Renal cortical epithelial cell (primary cell): ENCODE measurements around the gene CD8B. TPM values are rescaled to one million over a fixed set of nuclear protein-coding genes. Genes with fewer than 3 reads are reported as not detected.
"Not testable (repeated sequence)": the region's sequence is repeated elsewhere in the genome, so short reads cannot be mapped to it uniquely, and the experiment has no call there.

Experiments
- DNase-seq: peaks from one replicate; pipeline ENCODE4 v3.0.0-alpha.2; 2011; ENCODE audit warnings: low read depth
- total RNA-seq: library from RNA; depleted of rRNA; stranded (reverse); fragments of >200 nt; gene quantifications from 2 replicates; pipeline ENCODE4 v1.2.3, GENCODE V29; 2014

CD8B gene
- total RNA-seq, 1 donor from 2014 or later, result not detected

DNA sequence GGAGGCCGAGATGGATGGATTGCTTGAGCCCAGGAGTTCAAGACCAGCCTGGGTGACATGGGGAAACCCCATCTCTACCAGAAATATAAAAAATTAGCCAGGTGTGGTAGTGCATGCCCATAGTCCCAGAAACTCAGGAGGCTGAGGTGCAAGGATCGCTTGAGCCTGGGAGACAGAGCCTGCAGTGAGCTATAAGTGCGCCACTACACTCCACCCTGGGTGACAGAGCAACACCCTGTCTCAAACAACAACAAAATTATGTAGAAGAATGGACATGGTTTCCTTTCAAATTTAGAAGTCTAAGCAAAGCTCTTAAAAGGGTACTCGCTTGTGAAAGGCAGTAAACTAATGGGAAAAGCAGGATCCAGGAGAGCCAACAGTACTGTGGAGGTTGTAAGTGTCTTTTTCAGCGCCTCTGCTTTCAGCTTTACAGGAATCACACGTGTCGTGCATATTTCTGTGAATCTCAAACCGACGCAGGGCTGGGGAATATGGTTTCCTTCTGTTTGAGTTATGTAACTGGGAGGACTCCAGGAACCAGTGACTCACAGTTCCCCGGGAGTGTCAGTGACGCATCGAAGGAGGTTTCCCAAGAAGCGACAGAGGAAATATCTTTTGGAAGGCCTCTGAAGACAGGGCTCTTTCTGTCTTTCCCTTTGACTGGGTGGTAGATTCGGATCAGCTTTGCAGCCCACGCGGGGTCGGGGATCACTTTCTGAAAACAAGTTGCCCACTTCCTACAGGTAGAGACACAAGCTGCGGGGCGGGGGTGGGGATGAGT lies 24.6 kb downstream of the CD8B start:
- DNase-seq, result peak; percentile 63

DNA sequence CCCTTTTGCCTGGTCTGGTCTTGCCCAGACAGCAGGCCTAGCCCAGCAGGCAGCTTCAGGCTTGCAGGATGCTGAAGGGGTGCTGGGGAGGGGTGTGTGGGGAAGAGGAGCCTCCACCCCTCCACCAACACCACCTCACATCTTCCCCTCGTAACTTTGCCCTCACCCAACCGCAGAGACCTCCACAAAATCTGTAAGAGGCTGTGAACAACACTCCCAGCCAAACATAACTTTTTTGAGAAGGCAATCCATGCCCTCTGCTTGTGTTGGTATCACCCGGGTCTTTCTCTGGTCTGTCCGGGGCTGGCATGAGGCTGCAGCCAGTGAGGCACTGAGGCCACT lies 26.2 kb downstream of the CD8B start:
- not testable (repeated sequence) for DNase-seq

DNA sequence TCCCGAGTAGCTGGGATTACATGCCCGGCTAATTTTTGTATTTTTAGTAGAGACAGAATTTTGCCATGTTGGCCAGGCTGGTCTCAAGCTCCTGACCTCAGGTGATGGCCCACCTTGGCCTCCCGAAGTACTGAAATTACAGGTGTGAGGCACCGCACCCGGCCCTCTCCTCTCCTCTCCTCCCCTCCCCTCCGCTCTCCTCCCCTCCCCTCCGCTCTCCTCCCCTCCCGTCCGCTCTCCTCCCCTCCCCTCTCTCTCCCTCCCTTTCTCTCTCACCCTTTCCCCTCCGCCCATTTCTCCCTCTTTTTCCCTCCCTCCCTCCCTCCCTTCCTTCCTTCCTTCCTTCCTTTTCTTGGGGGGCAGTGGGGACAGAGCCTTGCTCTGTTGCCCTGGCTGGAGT lies 28.4 kb downstream of the CD8B start:
- DNase-seq, result no peak

GRCh38 chr2:86832334-86833096 lies 29.2 kb downstream of the CD8B start:
- no peak for DNase-seq

DNA sequence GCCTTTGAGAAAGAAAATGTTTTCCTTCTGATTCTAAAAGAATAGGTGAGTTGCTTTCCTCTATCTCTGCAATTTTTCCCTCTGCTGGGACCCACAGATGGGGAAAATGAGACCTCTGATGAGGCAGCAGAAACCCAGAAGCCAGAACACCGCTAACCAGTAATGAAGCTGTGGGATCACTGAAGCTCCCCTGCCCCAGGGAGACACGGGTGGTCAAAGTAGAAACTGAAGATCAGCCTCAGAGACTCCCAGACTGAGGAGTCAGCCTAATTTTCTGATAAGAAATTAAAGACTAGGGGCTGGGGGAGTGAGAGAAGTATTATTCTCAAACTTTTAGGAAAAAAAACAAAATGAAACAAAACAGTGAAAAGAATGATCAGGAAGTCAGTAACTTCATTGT lies 30.1 kb downstream of the CD8B start:
- DNase-seq, result no peak

- no peak for DNase-seq
Measured at GRCh38 chr2:86826951-86827350, 34.7 kb downstream of the CD8B start.

DNA sequence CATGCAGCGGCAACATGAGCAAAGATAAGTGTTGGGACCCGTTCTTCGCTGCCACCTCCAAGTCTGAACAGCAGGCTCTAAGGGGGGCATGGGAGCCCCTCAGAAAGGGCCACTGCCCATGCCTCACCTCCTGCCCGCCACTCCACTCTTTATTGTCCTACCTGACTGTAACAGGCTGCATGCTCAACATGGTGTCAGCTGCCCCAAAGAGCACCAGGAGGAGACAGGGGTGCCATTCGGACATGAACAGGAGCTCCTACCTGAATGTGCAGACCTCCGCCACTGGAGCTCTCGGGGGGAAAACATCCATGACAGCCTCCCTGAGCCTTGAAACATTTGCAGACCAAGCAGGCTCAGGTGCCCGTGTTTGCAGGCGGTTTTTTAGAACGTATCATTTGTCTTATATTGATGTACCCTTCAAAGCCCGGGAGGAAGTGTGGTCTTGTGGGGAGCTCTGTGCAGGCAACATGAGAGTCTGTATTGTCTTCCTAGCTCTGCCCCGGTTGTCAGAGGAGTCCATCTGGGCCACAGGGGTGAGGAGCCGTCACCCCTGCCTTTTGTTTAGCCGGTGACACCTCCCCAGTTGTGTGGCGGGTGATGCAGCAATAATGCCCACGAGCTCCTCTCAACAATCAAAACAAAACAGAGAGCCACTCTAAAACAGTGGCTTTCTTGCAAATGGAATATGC lies 35.8 kb downstream of the CD8B start:
- no peak for DNase-seq

- DNase-seq, result no peak
Measured at GRCh38 chr2:86825036-86825692, 36.5 kb downstream of the CD8B start.

GRCh38 chr2:86822668-86823345 lies 38.9 kb downstream of the CD8B start:
- DNase-seq, result no peak

DNA sequence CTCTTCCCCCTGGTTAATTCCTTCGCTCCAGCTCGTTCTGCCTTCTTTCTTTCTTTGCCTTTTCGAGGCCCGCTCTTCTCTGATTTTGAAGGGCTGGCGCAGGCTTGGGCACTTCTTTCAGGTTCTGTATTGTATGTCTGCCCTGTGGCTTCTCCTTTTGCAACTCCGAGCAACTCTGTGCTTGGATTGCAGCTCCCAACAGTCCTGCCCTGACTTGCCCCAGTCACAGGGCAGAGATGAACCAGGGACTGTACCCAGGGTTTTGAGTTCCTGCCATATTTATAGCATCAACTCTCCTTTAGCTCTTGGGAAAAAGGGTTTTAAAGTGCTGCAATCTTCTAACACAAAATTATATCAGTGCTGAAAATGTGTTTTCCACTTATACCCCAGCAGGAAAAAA lies 39.8 kb downstream of the CD8B start:
- DNase-seq, result no peak

DNA sequence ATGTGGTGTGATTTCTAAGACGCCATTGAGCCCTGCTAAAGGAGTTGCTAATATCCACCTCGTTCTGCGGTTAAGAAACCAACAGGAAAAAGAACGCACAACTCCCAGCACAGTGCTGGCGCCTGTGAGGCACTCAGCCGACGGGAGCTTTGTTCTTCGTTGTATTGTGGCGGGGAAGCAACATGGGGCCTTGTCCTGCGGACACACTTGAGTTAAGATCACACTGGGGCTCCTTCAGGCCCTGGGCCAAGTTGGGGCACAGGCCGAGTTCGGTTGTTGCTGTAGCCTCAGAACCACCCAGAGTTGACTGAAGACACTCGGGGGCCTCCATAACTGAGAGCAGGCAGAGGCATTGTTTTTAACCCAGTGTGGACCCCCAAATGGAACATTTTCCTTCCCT lies 40.4 kb downstream of the CD8B start:
- no peak for DNase-seq

DNA sequence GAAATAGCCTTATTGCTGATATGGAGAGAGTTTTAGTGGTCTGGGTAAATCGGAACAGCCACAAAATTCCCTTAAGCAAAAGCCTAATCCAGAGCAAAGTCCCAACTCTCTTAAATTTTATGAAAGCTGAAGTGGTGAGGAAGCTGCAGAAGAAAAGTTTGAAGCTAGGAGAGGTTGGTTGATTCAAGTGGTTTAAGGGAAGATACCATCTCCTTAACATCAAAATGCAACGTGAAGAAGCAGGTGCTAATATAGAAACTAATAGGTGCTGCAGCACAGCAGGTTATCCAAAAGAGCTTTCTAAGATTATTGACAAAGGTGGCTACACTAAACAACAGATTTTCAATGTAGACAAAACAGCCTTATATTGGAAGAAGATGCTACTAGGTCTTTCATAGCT lies 42.7 kb downstream of the CD8B start:
- DNase-seq, result no peak

GRCh38 chr2:86818114-86818801 lies 43.4 kb downstream of the CD8B start:
- no peak for DNase-seq

GRCh38 chr2:86815611-86816010 lies 46.1 kb downstream of the CD8B start:
- peak; percentile 85 for DNase-seq

- DNase-seq, result no peak
Measured at GRCh38 chr2:86809481-86810121, 52.1 kb downstream of the CD8B start.

- peak; percentile 57 for DNase-seq
Measured at GRCh38 chr2:86808315-86809161, 53.1 kb downstream of the CD8B start.

DNA sequence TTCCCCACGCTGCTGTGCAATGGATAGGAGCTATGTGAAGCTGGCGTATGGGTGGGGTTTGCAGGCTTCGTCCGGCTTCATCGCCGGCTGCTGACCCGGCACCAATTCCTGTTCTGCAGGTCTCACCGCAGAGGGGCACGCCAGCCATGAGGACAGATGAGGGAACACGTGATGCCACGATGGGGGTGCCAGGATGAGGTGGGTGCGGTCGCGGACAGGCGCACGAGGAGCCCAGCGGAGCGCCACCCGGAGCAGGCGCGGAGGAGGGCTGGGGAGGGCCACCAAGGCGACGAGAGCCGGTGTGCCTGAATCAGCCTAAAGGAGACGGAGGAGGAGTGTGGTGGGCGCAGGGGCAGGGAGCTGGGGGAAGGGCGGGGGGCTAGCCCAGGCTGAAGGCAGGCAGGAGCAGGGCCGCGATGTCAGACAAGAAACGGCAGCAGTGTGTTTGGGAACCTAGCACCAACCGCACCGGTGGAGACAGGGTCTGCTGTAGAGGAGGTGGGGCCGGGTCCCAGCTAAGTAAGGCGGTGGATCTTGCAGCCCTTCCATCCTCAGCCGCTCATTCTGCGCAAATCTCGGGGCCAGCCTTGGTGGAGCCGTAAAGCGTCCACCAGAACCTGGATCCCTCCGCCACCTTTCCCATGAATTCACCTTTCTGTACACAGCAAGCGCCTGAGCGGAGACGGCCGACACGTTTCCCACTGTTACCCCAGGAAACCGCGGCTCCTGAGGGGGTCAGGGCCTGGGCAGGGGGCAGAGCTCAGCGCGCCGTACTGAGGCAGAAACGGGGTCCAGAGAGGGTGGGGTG lies 54.0 kb downstream of the CD8B start:
- DNase-seq, result peak; percentile 32

DNA sequence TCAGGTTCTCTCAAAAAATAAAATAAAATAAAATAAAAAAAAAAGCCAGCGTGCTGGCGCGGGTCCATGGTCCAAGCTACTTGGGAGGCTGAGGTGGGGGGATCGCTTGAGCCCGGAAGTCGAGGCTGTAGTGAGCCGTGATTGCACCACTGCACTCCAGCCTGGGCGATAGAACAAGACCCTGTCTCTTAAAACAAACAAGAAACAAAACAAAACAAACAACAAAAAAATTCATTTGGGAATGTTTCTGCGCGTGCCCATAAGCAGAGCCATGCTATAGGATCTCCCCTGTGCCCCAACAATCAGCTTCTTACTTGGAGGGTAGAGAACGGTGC lies 54.6 kb downstream of the CD8B start:
- no peak for DNase-seq
